CD14-positive monocyte (primary cell): Measurements from ENCODE around the gene PRKCA. TPM values are rescaled to one million over a fixed set of nuclear protein-coding genes. Genes with fewer than 3 reads are reported as not detected.

Experiments used
- DNase-seq, 3 donors: peaks; one replicate each; pipeline ENCODE4 v3.0.0-alpha.2; 2011 to 2022
- H2AFZ ChIP-seq: 2 replicates; pipeline ENCODE4 v1.6.0; 2012; ENCODE audit warnings: mild to moderate bottlenecking, low read depth, low read length, inconsistent platforms; ENCODE audit not compliant: insufficient read depth, poor library complexity, severe bottlenecking
- H3K27ac ChIP-seq, 2 donors: 1 replicate in 1 of 2; 2 replicates in 1 of 2; pipeline ENCODE4 v1.5.1; 2012 to 2013; ENCODE audit warnings: low read length in 2 of 2, control low read depth in 1 of 2, inconsistent platforms in 1 of 2, low read depth in 1 of 2, mild to moderate bottlenecking in 1 of 2
- H3K27me3 ChIP-seq, 2 donors: one replicate each; pipeline versions ENCODE4 v1.6.0 to v1.6.1; 2011 to 2013; ENCODE audit warnings: low read length in 2 of 2; ENCODE audit not compliant: control insufficient read depth in 2 of 2, insufficient read depth in 2 of 2
- H3K36me3 ChIP-seq, 2 donors: replicated peaks in 1 of 2; 1 replicate in 1 of 2; 2 replicates in 1 of 2; pipeline versions ENCODE4 v1.5.1 to v1.6.1; 2012 to 2013; ENCODE audit warnings: low read length in 2 of 2, control low read depth in 1 of 2, inconsistent platforms in 1 of 2, mild to moderate bottlenecking in 1 of 2; ENCODE audit not compliant: insufficient read depth in 2 of 2, control insufficient read depth in 1 of 2
- H3K4me1 ChIP-seq, 2 donors: 1 replicate in 1 of 2; 2 replicates in 1 of 2; pipeline versions ENCODE4 v1.5.1 to v1.6.1; 2012 to 2013; ENCODE audit warnings: low read length in 2 of 2, control low read depth in 1 of 2, inconsistent platforms in 1 of 2, mild to moderate bottlenecking in 1 of 2, moderate library complexity in 1 of 2; ENCODE audit not compliant: insufficient read depth in 2 of 2, control insufficient read depth in 1 of 2
- H3K4me2 ChIP-seq: replicated peaks from 2 replicates; pipeline ENCODE3; 2012; ENCODE audit warnings: low read length, moderate library complexity, mild to moderate bottlenecking; ENCODE audit not compliant: poor library complexity, severe bottlenecking; ENCODE audit errors: extremely low read depth
- H3K4me3 ChIP-seq, 3 experiments: fragments of 200-600 bp in 1 of 3; sonication (generic) in 1 of 3; replicated peaks in 1 of 3; 1 replicate in 2 of 3; 2 replicates in 1 of 3; pipeline ENCODE4 v1.5.1; 2011 to 2013; ENCODE audit warnings: low read length in 3 of 3, mild to moderate bottlenecking in 3 of 3, control low read depth in 2 of 3, low read depth in 2 of 3, inconsistent platforms in 1 of 3, moderate library complexity in 1 of 3
- H3K79me2 ChIP-seq: 2 replicates; pipeline ENCODE4 v1.6.0; 2012; ENCODE audit warnings: mild to moderate bottlenecking, control low read depth, inconsistent platforms, low read length, moderate library complexity; ENCODE audit not compliant: insufficient read depth
- H3K9ac ChIP-seq: 2 replicates; pipeline ENCODE4 v1.6.0; 2017; ENCODE audit warnings: low read length, mild to moderate bottlenecking; ENCODE audit not compliant: insufficient read depth, poor library complexity, severe bottlenecking
- H3K9me3 ChIP-seq, 2 donors: replicated peaks in 1 of 2; 1 replicate in 1 of 2; 2 replicates in 1 of 2; pipeline versions ENCODE4 v1.5.1 to v1.6.1; 2012 to 2013; ENCODE audit warnings: low read length in 2 of 2, control low read depth in 1 of 2; ENCODE audit not compliant: control insufficient read depth in 1 of 2, insufficient read depth in 1 of 2
- H4K20me1 ChIP-seq: 2 replicates; pipeline ENCODE4 v1.6.0; 2012; ENCODE audit warnings: mild to moderate bottlenecking, low read length, control low read depth, moderate library complexity; ENCODE audit not compliant: insufficient read depth
- H3K27ac Mint-ChIP-seq, 7 donors: one replicate each; pipeline ENCODE4 v1.8.0; 2020; ENCODE audit warnings: mild to moderate bottlenecking in 7 of 7, mixed read lengths in 7 of 7, moderate library complexity in 6 of 7, inconsistent platforms in 2 of 7
- H3K27me3 Mint-ChIP-seq, 3 donors: one replicate each; pipeline ENCODE4 v1.8.0; 2021 to 2022; ENCODE audit warnings: low read depth in 3 of 3, mild to moderate bottlenecking in 3 of 3, mixed read lengths in 3 of 3, moderate library complexity in 3 of 3, inconsistent platforms in 1 of 3
- H3K36me3 Mint-ChIP-seq, 2 donors: one replicate each; pipeline ENCODE4 v1.8.0; 2020; ENCODE audit warnings: mixed read lengths in 2 of 2, inconsistent platforms in 1 of 2, mild to moderate bottlenecking in 1 of 2
- H3K4me1 Mint-ChIP-seq: one replicate; pipeline ENCODE4 v1.8.0; 2020; ENCODE audit warnings: mild to moderate bottlenecking, mixed read lengths
- H3K4me3 Mint-ChIP-seq, 2 donors: one replicate each; pipeline ENCODE4 v1.8.0; 2020; ENCODE audit warnings: mild to moderate bottlenecking in 2 of 2, mixed read lengths in 2 of 2, moderate library complexity in 1 of 2
- H3K9me3 Mint-ChIP-seq, 7 donors: one replicate each; pipeline ENCODE4 v1.8.0; 2020 to 2022; ENCODE audit warnings: mixed read lengths in 7 of 7, mild to moderate bottlenecking in 6 of 7, moderate library complexity in 6 of 7, inconsistent platforms in 2 of 7
- whole genome bisulfite sequencing: methylation state at CpG from one replicate; pipeline ENCODE4 v1.1.5; 2013; ENCODE audit warnings: missing lambda C conversion rate; ENCODE audit not compliant: insufficient coverage; 5-methylcytosine and 5-hydroxymethylcytosine counted together
- intact Hi-C, 2 donors: fragments of 100-400 bp; cut with micrococcal nuclease; formaldehyde crosslinking; loops; one replicate each; pipeline versions ENCODE4 v1.15.0 to v1.15.1; 2023
- polyA plus RNA-seq, 3 donors: library from polyadenylated mRNA; depleted of rRNA in 1 of 3; unstranded in 2 of 3; stranded (reverse) in 1 of 3; fragments of 300-500 nt in 2 of 3; fragments of >200 nt in 1 of 3; fragmentation: Illumina TruSeq in 2 of 3; gene quantifications; 1 replicate in 2 of 3; 2 replicates in 1 of 3; pipeline ENCODE4 v1.2.3, GENCODE V29; 2012 to 2021
- TF ChIP-seq, protein P1 (sequence below): fragments of 200-600 bp; IDR thresholded peaks from one replicate; pipeline ENCODE4 v1.8.0; 2022; ENCODE audit warnings: antibody characterized with exemption, mild to moderate bottlenecking

The PRKCA gene
- polyA plus RNA-seq, 3 donors = 0.22 to 7.1 (median 0.30) TPM

DNA sequence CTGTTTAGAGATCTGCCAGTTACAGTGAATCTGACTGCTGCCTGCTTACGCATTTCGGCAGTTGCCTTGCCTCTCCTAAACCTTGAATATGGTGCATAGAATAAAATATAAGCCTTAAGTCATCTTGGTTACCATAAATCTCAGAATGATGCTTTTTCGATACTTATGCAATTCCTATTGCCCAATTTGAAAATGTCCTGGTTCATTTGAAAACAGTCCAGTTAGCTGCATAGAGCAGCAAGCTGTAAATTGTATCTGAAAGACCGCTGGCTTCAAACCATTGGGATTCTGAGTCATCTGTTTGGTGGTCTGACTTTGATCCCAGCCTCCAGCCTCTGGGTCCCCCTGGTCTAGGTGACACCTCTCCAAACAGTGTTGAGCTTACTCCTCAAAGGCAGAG is 2.7 kb upstream of the PRKCA start:
- intact Hi-C loops = loop anchor here (10.0 kb wide), 2 partner anchors 145 to 1695 kb away; partner anchors contain the start of gene C17orf58 (in 1 of the 2)
- Mint-ChIP-seq H3K4me3 (peak overlapping the region in 1 of 2 donors; percentile 57), H3K9me3 (peaks cover 0 to 7% (median 0%) of the 10 kb centered on the region in 7 donors), H3K4me1 (peaks cover 31% of the 10 kb centered on the region), H3K27ac (peak overlapping the region in 1 of 7 donors; percentile 60), H3K36me3 (no peaks in the 10 kb centered on the region), H3K27me3 (peaks cover 16 to 58% (median 26%) of the 10 kb centered on the region in 3 donors)
- H3K79me2 ChIP-seq = peaks cover 20% of the 10 kb centered on the region
- TF ChIP-seq, protein P1, sequence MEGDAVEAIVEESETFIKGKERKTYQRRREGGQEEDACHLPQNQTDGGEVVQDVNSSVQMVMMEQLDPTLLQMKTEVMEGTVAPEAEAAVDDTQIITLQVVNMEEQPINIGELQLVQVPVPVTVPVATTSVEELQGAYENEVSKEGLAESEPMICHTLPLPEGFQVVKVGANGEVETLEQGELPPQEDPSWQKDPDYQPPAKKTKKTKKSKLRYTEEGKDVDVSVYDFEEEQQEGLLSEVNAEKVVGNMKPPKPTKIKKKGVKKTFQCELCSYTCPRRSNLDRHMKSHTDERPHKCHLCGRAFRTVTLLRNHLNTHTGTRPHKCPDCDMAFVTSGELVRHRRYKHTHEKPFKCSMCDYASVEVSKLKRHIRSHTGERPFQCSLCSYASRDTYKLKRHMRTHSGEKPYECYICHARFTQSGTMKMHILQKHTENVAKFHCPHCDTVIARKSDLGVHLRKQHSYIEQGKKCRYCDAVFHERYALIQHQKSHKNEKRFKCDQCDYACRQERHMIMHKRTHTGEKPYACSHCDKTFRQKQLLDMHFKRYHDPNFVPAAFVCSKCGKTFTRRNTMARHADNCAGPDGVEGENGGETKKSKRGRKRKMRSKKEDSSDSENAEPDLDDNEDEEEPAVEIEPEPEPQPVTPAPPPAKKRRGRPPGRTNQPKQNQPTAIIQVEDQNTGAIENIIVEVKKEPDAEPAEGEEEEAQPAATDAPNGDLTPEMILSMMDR = no peak
- H4K20me1 ChIP-seq = peaks cover 9% of the 10 kb centered on the region
- no peak overlapping the region for H3K9ac ChIP-seq
- peaks cover 9 to 29% of the 10 kb centered on the region in 2 donors for H3K27me3 ChIP-seq
- no peak for DNase-seq
- H3K9me3 ChIP-seq = no peaks in the 10 kb centered on the region
- H3K4me2 ChIP-seq = no peak overlapping the region
- H3K27ac ChIP-seq = no peak overlapping the region
- no peaks in the 10 kb centered on the region for H3K36me3 ChIP-seq
- peaks cover 26 to 29% of the 10 kb centered on the region in 2 donors for H3K4me1 ChIP-seq
- no peak overlapping the region for H2AFZ ChIP-seq
- WGBS = 67% methylated on average over 2 of the region's 4 CpGs
- no peak overlapping the region for H3K4me3 ChIP-seq

DNA sequence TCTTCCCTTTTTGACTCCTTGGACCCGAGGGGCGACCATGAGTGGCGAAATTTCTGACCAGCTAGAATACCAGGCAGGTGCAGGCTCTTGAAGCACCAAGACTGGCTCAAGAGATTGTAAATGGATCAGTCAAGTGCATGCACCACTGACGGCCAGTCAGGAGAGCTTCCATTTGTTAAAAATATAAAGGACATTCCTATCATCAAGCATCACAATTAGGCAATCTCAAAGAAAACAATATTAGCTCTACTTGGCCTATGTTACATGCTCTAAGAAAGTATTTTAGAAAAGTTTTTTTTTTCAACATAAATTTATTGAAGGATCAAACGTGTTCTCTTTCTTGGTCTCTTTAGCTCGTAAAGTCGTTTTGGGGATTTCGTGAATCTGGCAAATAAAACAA is 1.5 kb upstream of the PRKCA start:
- Histone ChIP-seq H4K20me1 (peaks cover 9% of the 10 kb centered on the region), H3K27me3 (peaks cover 9 to 29% of the 10 kb centered on the region in 2 donors), H3K9me3 (no peaks in the 10 kb centered on the region), H3K9ac (no peak overlapping the region), H3K4me3 (no peak overlapping the region), H3K4me1 (peaks cover 29 to 35% of the 10 kb centered on the region in 2 donors), H3K36me3 (no peaks in the 10 kb centered on the region), H2AFZ (no peak overlapping the region), H3K4me2 (no peak overlapping the region), H3K27ac (no peak overlapping the region), H3K79me2 (peaks cover 29% of the 10 kb centered on the region)
- DNase-seq = no peak
- TF ChIP-seq, protein P1 = no peak
- no peak overlapping the region for H3K27ac Mint-ChIP-seq
- peaks cover 16 to 49% (median 26%) of the 10 kb centered on the region in 3 donors for H3K27me3 Mint-ChIP-seq
- H3K9me3 Mint-ChIP-seq = peaks cover 0 to 7% (median 0%) of the 10 kb centered on the region in 7 donors
- peak overlapping the region; percentile 93 to 96 for H3K4me3 Mint-ChIP-seq
- 71% methylated on average over 6 of the region's 8 CpGs for WGBS
- H3K4me1 Mint-ChIP-seq = peaks cover 35% of the 10 kb centered on the region
- intact Hi-C loops = loop anchor here (10.0 kb wide), 2 partner anchors 144 to 1694 kb away; partner anchors contain the start of gene C17orf58 (in 1 of the 2)
- no peaks in the 10 kb centered on the region for H3K36me3 Mint-ChIP-seq
